Stimulated activated naive CD8-positive, alpha-beta T cell treated with anti-CD3 and anti-CD28 coated beads, Interleukin-15, Interleukin-2, amounts not matched to agents 100 ng/mL and 50 ng/mL, for 24 hours (primary cell): ENCODE data around the gene FAM193A.
"Not testable (repeated sequence)": the region's sequence is repeated elsewhere in the genome, so short reads cannot be mapped to it uniquely, and the experiment has no call there.

Source experiments
- H3K27ac Mint-ChIP-seq: one replicate; pipeline ENCODE4 v1.8.0; 2021; ENCODE audit warnings: mild to moderate bottlenecking, mixed read lengths
- H3K27me3 Mint-ChIP-seq: one replicate; pipeline ENCODE4 v1.8.0; 2021; ENCODE audit warnings: mixed read lengths
- H3K36me3 Mint-ChIP-seq: one replicate; pipeline ENCODE4 v1.8.0; 2021; ENCODE audit warnings: low read depth, mixed read lengths
- H3K4me1 Mint-ChIP-seq: one replicate; pipeline ENCODE4 v1.8.0; 2021; ENCODE audit warnings: low read depth, mixed read lengths
- H3K4me3 Mint-ChIP-seq: one replicate; pipeline ENCODE4 v1.8.0; 2021; ENCODE audit warnings: mild to moderate bottlenecking, mixed read lengths
- H3K9me3 Mint-ChIP-seq: one replicate; pipeline ENCODE4 v1.8.0; 2021; ENCODE audit warnings: mixed read lengths

Gene FAM193A

GRCh38 chr4:2636331-2636730, 99.9 kb downstream of the FAM193A start:
- Mint-ChIP-seq H3K9me3 (no peaks in the 10 kb centered on the region), H3K4me3 (no peak overlapping the region), H3K4me1 (no peaks in the 10 kb centered on the region), H3K27me3 (no peaks in the 10 kb centered on the region), H3K36me3 (peaks cover 40% of the 10 kb centered on the region), H3K27ac (no peak overlapping the region)

- H3K9me3 Mint-ChIP-seq, H3K4me1 Mint-ChIP-seq, H3K27me3 Mint-ChIP-seq, H3K4me3 Mint-ChIP-seq, H3K27ac Mint-ChIP-seq: not testable (repeated sequence)
- H3K36me3 Mint-ChIP-seq = peaks cover 43% of the 10 kb centered on the region
These were observed 100.5 kb downstream of the FAM193A start for GRCh38 chr4:2636994-2637393.

- Mint-ChIP-seq H3K27ac (no peak overlapping the region), H3K27me3 (no peaks in the 10 kb centered on the region), H3K36me3 (peaks cover 50% of the 10 kb centered on the region)
These were observed 101.6 kb downstream of the FAM193A start for GRCh38 chr4:2637956-2638552.

GRCh38 chr4:2638730-2639129, 102.3 kb downstream of the FAM193A start:
- H3K9me3 Mint-ChIP-seq = no peaks in the 10 kb centered on the region

More at GRCh38 chr4:2637956-2638552, 101.6 kb downstream of the FAM193A start:
- H3K4me1 Mint-ChIP-seq = no peaks in the 10 kb centered on the region
- H3K9me3 Mint-ChIP-seq = no peaks in the 10 kb centered on the region
- no peak overlapping the region for H3K4me3 Mint-ChIP-seq

GRCh38 chr4:2642968-2643367, 106.5 kb downstream of the FAM193A start:
- Mint-ChIP-seq H3K27ac (no peak overlapping the region), H3K36me3 (peaks cover 50% of the 10 kb centered on the region), H3K4me1 (no peaks in the 10 kb centered on the region), H3K27me3 (no peaks in the 10 kb centered on the region), H3K9me3 (no peaks in the 10 kb centered on the region), H3K4me3 (no peak overlapping the region)

More at GRCh38 chr4:2638730-2639129, 102.3 kb downstream of the FAM193A start:
- H3K36me3 Mint-ChIP-seq = peaks cover 54% of the 10 kb centered on the region
- no peaks in the 10 kb centered on the region for H3K4me1 Mint-ChIP-seq
- H3K27ac Mint-ChIP-seq = no peak overlapping the region
- H3K27me3 Mint-ChIP-seq = no peaks in the 10 kb centered on the region
- H3K4me3 Mint-ChIP-seq = no peak overlapping the region

- H3K27ac Mint-ChIP-seq = no peak overlapping the region
- no peaks in the 10 kb centered on the region for H3K9me3 Mint-ChIP-seq
- H3K4me1 Mint-ChIP-seq = no peaks in the 10 kb centered on the region
- peaks cover 55% of the 10 kb centered on the region for H3K36me3 Mint-ChIP-seq
- H3K4me3 Mint-ChIP-seq = no peak overlapping the region
- H3K27me3 Mint-ChIP-seq = no peaks in the 10 kb centered on the region
These were observed 107.1 kb downstream of the FAM193A start for GRCh38 chr4:2643555-2643954.

- Mint-ChIP-seq H3K27ac (no peak overlapping the region), H3K4me1 (peaks cover 5% of the 10 kb centered on the region), H3K4me3 (no peak overlapping the region), H3K9me3 (no peaks in the 10 kb centered on the region), H3K36me3 (peaks cover 62% of the 10 kb centered on the region), H3K27me3 (no peaks in the 10 kb centered on the region)
These were observed 110.1 kb downstream of the FAM193A start for GRCh38 chr4:2646396-2647149.

GRCh38 chr4:2647403-2648158, 111.1 kb downstream of the FAM193A start:
- Mint-ChIP-seq H3K4me3 (no peak overlapping the region), H3K36me3 (peaks cover 59% of the 10 kb centered on the region), H3K27ac (no peak overlapping the region), H3K9me3 (no peaks in the 10 kb centered on the region), H3K4me1 (peaks cover 15% of the 10 kb centered on the region), H3K27me3 (no peaks in the 10 kb centered on the region)

GRCh38 chr4:2648159-2648814, 111.8 kb downstream of the FAM193A start:
- no peaks in the 10 kb centered on the region for H3K27me3 Mint-ChIP-seq
- H3K4me1 Mint-ChIP-seq = peaks cover 19% of the 10 kb centered on the region
- peaks cover 55% of the 10 kb centered on the region for H3K36me3 Mint-ChIP-seq
- no peak overlapping the region for H3K27ac Mint-ChIP-seq
- H3K9me3 Mint-ChIP-seq = no peaks in the 10 kb centered on the region
- no peak overlapping the region for H3K4me3 Mint-ChIP-seq

- Mint-ChIP-seq H3K27me3 (no peaks in the 10 kb centered on the region), H3K36me3 (peaks cover 47% of the 10 kb centered on the region), H3K4me3 (no peak overlapping the region), H3K4me1 (peaks cover 24% of the 10 kb centered on the region), H3K27ac (no peak overlapping the region), H3K9me3 (no peaks in the 10 kb centered on the region)
These were observed 113.2 kb downstream of the FAM193A start for GRCh38 chr4:2649604-2650114.

- H3K36me3 Mint-ChIP-seq = peaks cover 41% of the 10 kb centered on the region
- no peak overlapping the region for H3K27ac Mint-ChIP-seq
- H3K4me3 Mint-ChIP-seq = no peak overlapping the region
- H3K27me3 Mint-ChIP-seq = no peaks in the 10 kb centered on the region
- H3K4me1 Mint-ChIP-seq = peaks cover 24% of the 10 kb centered on the region
- H3K9me3 Mint-ChIP-seq = no peaks in the 10 kb centered on the region
These were observed 113.8 kb downstream of the FAM193A start for GRCh38 chr4:2650276-2650675.

- Mint-ChIP-seq H3K27me3 (no peaks in the 10 kb centered on the region), H3K27ac (peak overlapping the region; percentile 23), H3K36me3 (peaks cover 44% of the 10 kb centered on the region), H3K9me3 (no peaks in the 10 kb centered on the region), H3K4me1 (peaks cover 24% of the 10 kb centered on the region), H3K4me3 (no peak overlapping the region)
These were observed 115.1 kb downstream of the FAM193A start for GRCh38 chr4:2651546-2651945.

GRCh38 chr4:2651998-2652397, 115.6 kb downstream of the FAM193A start:
- Mint-ChIP-seq H3K4me1 (peaks cover 24% of the 10 kb centered on the region), H3K9me3 (no peaks in the 10 kb centered on the region), H3K36me3 (peaks cover 43% of the 10 kb centered on the region), H3K27me3 (no peaks in the 10 kb centered on the region), H3K4me3 (no peak overlapping the region), H3K27ac (peak overlapping the region; percentile 29)

GRCh38 chr4:2652415-2653160, 116.1 kb downstream of the FAM193A start:
- Mint-ChIP-seq H3K9me3 (no peaks in the 10 kb centered on the region), H3K27me3 (no peaks in the 10 kb centered on the region), H3K36me3 (peaks cover 40% of the 10 kb centered on the region), H3K4me3 (no peak overlapping the region), H3K27ac (peak overlapping the region; percentile 29), H3K4me1 (peaks cover 24% of the 10 kb centered on the region)
